ENCODE data around the gene JAZF1. TPM values are rescaled to one million over a fixed set of nuclear protein-coding genes. Genes with fewer than 3 reads are reported as not detected.

JAZF1 gene
- total and polyA plus RNA-seq, 11 donors, result 10.3 to 46.2 (median 26.8) TPM

- H3K27ac ChIP-seq, result no peak overlapping the region
- H3K27me3 ChIP-seq, result no peaks in the 10 kb centered on the region
- ATAC-seq, result no peak
- no peak overlapping the region for H3K4me3 ChIP-seq
- no peaks in the 10 kb centered on the region for H3K36me3 ChIP-seq
- no peaks in the 10 kb centered on the region for H3K4me1 ChIP-seq
- TF ChIP-seq CTCF (IDR thresholded peaks at IDR 0.05), result no peak
- no peak for TF ChIP-seq POLR2A (IDR thresholded peaks at IDR 0.05)
- intact Hi-C loops (cut with DNase I), result no loop called here
- no peak for DNase-seq
- peaks cover 0 to 5% (median 0%) of the 10 kb centered on the region in 12 donors for H3K9me3 ChIP-seq
These were observed 39.2 kb upstream of the JAZF1 start for GRCh38 chr7:28219793-28220192.

- Histone ChIP-seq H3K4me3 (no peak overlapping the region), H3K27me3 (no peaks in the 10 kb centered on the region), H3K36me3 (no peaks in the 10 kb centered on the region), H3K9me3 (peaks cover 0 to 5% (median 0%) of the 10 kb centered on the region in 12 donors), H3K4me1 (no peaks in the 10 kb centered on the region), H3K27ac (no peak overlapping the region)
- ATAC-seq (no peak), DNase-seq (no peak)
- no peak for TF ChIP-seq CTCF (IDR thresholded peaks at IDR 0.05)
- no peak for TF ChIP-seq POLR2A (IDR thresholded peaks at IDR 0.05)
- 79 to 82% (median 80%) methylated on average over 3 of the region's 3 CpGs for WGBS, 4 donors
- intact Hi-C loops (cut with DNase I), result no loop called here
These were observed 36.5 kb upstream of the JAZF1 start for GRCh38 chr7:28217143-28217542.

- 89 to 97% (median 94%) methylated on average over 1 of the region's 1 CpG for WGBS, 4 donors
- DNase-seq (no peak), ATAC-seq (no peak)
- Histone ChIP-seq H3K36me3 (no peaks in the 10 kb centered on the region), H3K4me1 (peaks cover 0 to 11% (median 0%) of the 10 kb centered on the region in 12 donors), H3K4me3 (no peak overlapping the region), H3K27me3 (no peaks in the 10 kb centered on the region), H3K27ac (no peak overlapping the region), H3K9me3 (no peaks in the 10 kb centered on the region)
- no peak for TF ChIP-seq CTCF (IDR thresholded peaks at IDR 0.05)
- TF ChIP-seq POLR2A (IDR thresholded peaks at IDR 0.05), result no peak
- intact Hi-C loops (cut with DNase I), result no loop called here
These were observed 30.4 kb upstream of the JAZF1 start for GRCh38 chr7:28211006-28211405.

GRCh38 chr7:28208506-28208905 is 27.9 kb upstream of the JAZF1 start:
- TF ChIP-seq CTCF (IDR thresholded peaks at IDR 0.05) (no peak), POLR2A (IDR thresholded peaks at IDR 0.05) (no peak)
- no peak for ATAC-seq

More at GRCh38 chr7:28208506-28208905, 27.9 kb upstream of the JAZF1 start:
- no peak overlapping the region for H3K27ac ChIP-seq
- H3K4me1 ChIP-seq, result peaks cover 0 to 11% (median 0%) of the 10 kb centered on the region in 12 donors
- DNase-seq, result no peak
- WGBS, 4 donors, result 80 to 95% (median 84%) methylated on average over 2 of the region's 2 CpGs
- no peaks in the 10 kb centered on the region for H3K27me3 ChIP-seq
- intact Hi-C loops (cut with DNase I), result no loop called here
- H3K9me3 ChIP-seq, result no peaks in the 10 kb centered on the region
- H3K36me3 ChIP-seq, result no peaks in the 10 kb centered on the region
- H3K4me3 ChIP-seq, result no peak overlapping the region
